GM12865 (cell line): Measurements from ENCODE around the gene MMP19.

Source experiments
- DNase-seq: peaks from one replicate; pipeline ENCODE4 v3.0.0; 2010; ENCODE audit warnings: low read depth
- H3K4me3 ChIP-seq: 2 replicates; pipeline ENCODE4 v1.5.1; 2011; ENCODE audit warnings: mild to moderate bottlenecking, low read depth, low read length, control low read depth
- TF ChIP-seq, protein P1 (sequence below): IDR thresholded peaks from 2 replicates; pipeline ENCODE4 v1.5.1; 2011; ENCODE audit warnings: low read length, control low read depth, low read depth, inconsistent platforms; ENCODE audit not compliant: insufficient read depth; ENCODE audit errors: missing control alignments

Gene MMP19

DNA sequence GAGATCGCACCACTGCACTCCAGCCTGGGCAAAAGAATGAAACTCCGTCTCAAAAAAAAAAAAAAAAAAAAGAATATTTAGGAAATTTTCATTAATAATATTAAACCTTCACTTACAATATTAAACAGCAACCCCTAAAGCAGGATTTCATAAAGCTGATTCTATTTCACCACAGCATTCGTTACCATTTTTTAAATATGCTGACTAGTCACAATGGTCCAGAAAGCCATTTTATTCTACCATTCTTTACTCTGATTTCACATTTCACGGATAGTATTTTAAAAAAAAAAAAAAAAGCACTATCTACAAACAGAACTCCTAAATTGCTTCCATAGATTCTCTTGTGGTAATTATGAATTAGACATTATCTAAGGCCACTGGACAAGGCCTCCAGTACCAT is 52.8 kb downstream of the MMP19 start:
- TF ChIP-seq, protein P1, sequence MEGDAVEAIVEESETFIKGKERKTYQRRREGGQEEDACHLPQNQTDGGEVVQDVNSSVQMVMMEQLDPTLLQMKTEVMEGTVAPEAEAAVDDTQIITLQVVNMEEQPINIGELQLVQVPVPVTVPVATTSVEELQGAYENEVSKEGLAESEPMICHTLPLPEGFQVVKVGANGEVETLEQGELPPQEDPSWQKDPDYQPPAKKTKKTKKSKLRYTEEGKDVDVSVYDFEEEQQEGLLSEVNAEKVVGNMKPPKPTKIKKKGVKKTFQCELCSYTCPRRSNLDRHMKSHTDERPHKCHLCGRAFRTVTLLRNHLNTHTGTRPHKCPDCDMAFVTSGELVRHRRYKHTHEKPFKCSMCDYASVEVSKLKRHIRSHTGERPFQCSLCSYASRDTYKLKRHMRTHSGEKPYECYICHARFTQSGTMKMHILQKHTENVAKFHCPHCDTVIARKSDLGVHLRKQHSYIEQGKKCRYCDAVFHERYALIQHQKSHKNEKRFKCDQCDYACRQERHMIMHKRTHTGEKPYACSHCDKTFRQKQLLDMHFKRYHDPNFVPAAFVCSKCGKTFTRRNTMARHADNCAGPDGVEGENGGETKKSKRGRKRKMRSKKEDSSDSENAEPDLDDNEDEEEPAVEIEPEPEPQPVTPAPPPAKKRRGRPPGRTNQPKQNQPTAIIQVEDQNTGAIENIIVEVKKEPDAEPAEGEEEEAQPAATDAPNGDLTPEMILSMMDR: no peak
- no peak for DNase-seq
- H3K4me3 ChIP-seq: no peak overlapping the region

DNA sequence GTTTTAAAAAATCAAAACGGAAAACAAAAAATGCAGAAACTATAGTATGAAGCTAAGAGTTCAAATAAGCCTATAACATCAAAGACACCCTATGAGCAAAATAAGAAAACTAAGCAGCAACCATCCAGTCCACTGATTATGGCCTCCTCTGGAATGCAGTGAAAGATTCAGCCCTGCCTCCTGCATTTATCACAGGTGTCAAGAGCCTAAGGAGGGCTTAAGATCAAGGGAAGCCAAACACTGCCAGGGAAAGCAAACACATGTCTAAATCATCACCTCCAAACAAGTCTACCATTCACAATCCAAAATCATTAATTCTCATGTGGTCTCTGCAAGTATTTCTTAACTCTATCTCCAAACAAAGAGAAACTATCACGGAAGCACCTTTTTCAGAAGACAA is 53.6 kb downstream of the MMP19 start:
- no peak overlapping the region for H3K4me3 ChIP-seq
- TF ChIP-seq, protein P1: no peak
- no peak for DNase-seq

DNA sequence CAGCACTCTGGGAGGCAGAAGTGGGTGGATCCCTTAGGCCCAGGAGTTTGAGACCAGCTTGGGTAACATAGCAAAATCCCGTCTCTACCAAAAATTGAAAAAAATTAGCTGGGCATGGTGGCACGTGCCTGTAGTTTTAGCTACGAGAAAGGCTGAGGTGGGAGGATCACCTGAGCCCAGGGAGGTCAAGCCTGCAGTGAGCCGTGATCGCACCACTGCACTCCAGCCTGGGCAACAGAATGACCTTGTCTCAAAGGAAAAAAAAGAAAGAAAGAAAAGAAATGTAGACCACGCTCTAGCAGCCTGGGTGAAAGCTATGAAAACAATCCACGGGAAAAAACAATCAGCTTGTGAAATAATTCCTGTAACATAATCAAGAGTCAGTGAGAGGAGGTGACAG is 54.2 kb downstream of the MMP19 start:
- no peak overlapping the region for H3K4me3 ChIP-seq
- TF ChIP-seq, protein P1: no peak
- no peak for DNase-seq
